Measurements from ENCODE around the gene ACTG1. TPM values are rescaled to one million over a fixed set of nuclear protein-coding genes. Genes with fewer than 3 reads are reported as not detected.

Gene ACTG1
- total RNA-seq, 1 donor from 2014 or later: 3,857 TPM

DNA sequence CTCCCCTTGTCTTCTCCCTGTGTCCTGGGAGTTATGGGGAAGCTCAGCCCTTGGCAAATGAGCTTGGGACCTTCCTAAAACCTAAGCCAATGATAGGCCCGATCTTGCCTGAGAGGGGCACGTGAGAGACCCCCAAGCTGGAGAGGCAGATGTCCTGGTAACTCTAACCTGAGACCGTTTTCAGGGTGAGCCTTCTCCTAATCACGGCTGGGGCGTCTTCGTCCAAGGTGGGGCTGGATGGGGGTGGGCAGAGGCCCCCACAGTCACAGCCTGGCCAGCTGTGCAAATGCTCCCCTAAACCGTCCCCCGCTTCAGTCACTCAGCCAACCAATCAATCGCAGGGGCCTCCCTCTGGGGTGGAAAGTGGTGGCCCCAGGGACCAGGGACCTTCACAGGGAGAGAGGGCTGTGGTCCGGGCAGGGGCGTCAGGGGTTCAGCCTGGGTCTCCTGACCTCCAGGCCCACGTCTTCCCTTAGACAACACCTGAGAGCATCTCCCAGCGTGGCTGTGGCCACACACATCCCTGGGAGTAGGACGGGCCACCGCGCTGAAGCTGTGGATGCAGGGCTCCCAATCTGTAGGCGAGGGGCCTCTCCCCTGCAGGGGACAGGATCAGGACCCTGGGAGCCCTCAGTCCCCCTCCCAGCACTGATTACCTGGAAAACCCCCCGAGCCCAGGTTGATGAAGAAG lies 30.6 kb downstream of the ACTG1 start:
- DNase-seq (ENCODE audit: low spot score): no peak

DNA sequence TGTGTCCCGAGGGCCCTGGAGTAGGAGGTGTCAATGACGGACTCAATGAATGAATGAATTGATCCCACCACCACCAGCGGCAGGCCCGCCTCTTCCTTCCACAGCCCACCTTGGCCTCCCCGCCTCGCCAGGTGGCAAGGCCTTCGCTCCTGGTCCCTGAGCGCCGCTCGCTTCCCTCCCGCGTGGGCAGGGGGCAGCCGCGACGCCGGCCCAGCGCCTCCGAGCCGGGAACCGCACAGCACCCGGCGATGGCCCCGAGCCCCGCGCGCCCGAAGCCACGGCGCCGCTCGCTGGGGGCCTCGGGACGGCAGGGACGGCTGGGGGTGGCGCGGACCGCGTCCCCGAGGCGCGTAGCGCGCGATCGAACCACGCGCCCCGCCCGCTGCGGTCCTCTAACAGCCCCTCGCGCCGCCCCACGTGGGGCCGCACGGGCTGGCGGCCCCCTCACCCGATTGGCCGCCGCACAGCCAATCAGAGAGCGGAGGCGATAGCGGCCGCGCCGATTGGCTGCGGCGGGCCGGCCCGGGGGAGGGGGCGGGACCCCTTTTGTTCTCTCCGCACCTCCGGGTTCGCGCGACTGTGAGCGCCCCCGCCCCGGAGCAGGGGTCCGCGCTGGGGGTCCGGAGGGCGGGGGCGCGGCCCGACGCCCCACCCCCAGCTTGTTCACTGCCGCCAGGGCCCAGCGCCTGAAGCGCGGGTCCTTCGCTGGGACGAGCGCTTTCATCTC lies 31.4 kb downstream of the ACTG1 start:
- no peak for DNase-seq (ENCODE audit: low spot score)

DNA sequence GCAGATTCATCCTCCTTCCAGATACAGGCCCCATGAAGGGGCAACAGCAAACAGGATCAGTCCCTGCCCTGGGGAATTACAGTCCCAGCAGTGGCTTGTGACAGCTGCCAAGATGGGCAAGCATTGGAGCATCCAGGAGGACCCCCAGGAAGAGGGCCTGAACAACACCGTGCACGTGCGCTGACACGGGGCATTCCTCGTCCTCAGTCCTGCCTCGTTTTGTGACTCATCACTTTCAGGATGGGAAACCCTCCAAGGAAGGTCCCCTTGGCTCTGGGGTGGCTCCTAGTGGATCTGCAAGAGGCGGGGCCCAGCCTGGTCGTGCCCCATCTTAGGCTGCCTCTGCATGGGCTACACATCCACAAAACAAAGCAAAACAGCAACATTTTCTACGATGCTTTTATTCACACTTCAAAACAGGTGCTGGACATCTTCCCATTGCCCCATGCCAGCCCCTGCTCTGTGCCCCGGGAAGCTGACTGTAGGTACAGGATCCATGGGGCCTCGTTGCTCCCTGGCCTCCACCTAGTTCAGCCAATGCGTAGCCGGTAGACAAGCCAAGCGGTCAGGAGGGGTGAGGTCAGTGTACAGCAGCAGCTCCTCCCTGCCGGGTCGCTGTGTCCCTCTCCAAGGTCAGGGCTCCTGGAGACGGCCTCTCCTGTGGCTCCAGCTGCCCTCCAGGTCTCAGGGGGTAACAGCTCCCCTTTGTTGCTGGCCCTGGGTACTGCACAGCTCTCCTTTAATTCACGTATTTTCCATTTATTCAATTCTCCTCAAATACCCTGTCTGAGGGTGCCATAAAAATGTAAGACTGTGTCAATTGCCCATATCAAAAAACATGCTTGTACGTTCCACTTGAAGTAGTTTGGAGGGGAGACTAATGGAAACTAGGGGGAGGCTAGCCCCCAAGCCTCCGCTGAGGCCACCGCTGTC lies 32.2 kb downstream of the ACTG1 start:
- no peak for DNase-seq (ENCODE audit: low spot score)

DNA sequence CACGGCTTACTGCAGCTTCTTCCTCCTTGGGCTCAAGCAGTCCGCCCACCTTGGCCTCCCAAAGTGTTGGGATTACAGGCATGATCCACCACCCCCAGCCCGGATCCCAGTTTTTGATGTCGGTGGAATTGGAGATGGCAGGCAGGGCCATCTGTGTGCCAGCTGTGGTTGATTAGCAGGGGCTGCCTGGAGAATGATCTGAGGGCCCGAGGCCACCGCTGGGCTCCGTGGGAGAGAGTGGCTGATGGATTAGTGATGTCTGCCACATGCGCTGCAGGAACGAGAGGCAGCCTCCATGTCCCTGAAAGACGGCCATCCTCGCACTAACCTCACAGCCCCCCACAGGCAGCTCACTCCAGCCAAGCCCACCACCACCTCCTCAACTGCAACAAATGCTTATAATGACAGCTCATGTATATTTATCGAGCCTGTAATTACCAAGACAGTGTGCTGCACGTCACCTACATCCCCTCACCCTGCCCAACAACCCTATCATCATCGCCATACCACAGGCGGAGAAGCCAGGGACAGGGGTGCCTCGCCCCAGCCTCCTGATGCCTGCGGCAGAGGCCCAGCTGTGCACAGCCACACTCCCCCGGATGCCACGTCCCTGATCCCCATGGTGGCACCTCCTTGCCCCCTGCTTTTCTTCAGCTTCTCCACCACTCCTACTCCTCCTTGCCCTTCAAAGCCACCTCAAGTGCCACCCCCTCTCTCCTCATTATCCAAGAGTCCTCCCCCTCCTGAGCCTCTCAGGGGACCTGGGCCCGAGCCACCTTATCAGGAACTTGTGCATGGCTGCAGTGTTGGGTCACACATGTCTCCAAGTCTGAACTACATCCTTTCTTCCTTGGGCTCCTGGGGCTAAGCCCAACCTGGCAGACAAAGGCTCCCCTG lies 33.2 kb downstream of the ACTG1 start:
- no peak for DNase-seq (ENCODE audit: low spot score)

DNA sequence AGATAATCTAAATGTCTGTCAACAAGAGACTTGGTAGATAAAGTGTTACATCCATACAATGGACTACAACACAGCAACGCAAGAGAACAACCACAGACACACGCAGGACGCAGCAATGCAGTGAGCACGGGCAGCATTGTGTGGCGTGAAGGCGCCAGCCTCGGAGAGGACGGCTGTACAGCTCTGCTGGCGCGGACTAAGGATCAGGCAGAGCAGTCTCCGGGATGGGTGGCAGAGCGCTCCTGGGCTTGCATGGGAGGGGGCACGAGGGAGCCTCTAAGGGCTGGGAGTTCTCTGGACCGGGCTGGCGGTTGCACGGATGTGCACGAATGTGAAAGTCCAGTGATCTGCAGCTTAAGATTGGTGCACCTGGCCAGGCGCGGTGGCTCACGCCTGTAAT lies 34.5 kb downstream of the ACTG1 start:
- no peak for DNase-seq (ENCODE audit: low spot score)

DNA sequence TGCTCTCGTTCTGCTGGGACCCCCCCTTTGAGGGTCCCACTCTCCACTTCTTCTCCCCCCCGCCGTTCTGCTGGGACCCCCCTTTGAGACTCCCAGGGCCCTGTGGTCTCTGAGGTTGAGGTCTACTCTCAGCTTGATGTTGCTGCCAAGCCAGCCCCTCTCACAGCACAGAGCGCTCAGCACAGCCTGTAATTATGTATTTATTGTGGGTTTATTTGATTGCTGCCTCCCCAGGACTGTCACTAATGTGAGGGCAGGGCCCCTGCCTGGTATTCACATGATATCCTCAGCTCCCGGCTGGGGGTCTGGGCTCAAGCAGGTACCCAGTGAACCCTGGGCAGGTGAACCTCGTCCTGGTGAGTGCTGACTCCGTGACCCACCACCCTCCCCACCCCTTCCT lies 35.4 kb downstream of the ACTG1 start:
- DNase-seq (ENCODE audit: low spot score): no peak

DNA sequence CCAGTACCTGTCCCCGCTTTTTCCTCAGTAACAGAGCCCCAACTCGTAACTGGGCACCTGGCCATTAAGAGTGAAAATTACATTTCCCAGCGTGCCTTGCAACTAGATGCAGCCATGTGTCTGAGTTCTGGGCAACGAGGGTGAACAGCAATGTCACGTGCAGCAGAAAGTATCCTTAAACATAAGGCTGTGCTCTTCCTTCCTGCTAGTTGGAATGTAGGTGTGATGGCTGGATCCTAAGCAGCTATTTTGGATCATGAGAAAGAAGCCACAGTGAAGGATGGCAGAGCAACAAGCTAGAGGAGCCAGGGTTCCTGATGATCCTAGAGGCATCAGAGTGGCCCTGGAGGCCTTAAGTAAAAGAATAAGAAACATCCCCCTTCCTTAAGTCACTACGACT lies 36.0 kb downstream of the ACTG1 start:
- no peak for DNase-seq (ENCODE audit: low spot score)

DNA sequence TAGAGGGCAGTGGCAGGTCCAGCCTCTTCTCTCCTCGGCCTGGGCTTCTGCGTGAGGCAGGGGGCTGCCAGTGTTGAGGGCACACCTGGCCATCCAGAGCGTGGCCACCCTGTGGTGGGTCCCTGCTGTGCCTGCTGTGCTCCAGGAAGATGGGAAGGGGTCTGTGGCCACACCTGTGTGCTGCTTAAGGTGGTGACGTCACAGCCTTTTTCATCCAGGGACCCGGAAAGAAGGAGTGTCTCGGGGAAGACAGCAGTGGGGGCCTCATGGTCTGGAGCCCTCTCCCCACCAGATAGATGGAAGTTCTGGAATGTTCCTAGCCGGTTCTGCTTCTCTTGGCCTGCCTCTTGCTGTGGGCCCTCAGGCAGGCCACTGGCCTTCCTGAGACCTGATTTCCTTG lies 36.5 kb downstream of the ACTG1 start:
- no peak for DNase-seq (ENCODE audit: low spot score)

DNA sequence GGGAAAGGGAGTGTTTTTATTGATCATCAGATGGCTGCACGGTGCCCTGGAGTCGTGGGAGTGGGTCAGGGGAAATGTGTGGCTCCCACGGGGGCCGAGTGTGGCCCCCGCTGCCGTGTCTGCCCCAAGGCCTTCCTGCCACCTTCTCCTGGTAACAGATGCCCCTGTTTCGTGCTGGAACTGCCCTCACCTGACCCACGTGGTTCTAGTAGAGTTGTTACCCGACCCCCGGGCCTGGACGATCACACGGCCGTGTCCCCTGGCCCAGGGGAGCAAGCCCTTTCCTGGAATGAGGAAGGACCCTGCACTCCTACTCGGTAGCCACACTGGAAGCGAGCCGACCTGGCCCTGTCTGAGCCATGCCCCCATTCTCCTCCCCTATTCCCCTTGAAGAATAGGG lies 37.6 kb downstream of the ACTG1 start:
- DNase-seq (ENCODE audit: low spot score): no peak

DNA sequence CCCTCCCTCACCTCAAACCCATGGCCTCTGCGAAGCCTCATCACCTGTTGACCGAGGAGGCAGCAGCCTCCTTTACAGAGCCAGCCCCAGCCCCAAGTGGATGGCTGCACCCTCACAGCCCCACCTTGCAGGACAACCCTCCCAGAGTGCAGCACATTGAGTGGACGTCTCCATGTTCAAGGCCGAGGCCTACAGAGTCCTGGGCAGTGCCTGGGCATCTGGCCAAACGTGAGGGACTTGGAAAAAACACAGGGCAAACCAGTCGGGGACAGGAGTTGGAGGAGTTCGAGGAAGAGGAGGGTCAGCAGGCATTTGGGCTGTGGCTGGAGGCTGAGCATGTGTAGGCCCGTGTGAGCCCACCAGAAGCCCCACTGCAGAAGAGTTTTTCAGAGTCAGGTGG lies 39.6 kb downstream of the ACTG1 start:
- DNase-seq (ENCODE audit: low spot score): no peak

DNA sequence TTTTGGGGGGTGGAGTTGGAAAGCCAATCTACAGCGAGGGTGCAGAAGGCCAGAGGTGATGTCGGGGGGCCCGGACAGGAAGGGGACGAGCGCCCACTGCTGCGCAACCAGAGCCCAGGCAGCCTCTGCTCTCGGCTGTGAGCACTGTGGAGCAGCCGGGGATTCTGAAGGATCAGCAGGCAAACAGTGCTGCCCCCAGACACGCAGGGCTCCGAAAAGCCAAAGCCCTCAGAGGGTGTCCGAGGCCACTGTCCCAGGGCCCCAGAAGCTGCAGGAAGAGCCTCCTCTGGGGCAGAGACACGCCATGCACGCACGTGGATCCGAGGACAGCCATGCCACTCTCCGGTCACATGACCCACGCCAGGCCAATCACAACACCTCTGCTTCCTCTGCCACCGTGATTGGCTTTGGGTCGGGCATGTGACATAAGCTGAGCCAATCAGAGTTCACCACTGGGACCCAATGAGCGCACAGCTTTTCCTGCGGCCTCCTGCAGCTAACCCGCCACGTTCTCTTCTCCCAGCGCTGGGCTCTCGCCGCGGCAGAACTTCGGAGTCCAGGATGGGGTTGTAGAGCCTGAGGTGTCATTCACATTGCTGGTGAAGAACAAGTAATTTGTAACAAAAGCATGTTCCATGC lies 40.7 kb downstream of the ACTG1 start:
- DNase-seq (ENCODE audit: low spot score): peak; percentile 88

DNA sequence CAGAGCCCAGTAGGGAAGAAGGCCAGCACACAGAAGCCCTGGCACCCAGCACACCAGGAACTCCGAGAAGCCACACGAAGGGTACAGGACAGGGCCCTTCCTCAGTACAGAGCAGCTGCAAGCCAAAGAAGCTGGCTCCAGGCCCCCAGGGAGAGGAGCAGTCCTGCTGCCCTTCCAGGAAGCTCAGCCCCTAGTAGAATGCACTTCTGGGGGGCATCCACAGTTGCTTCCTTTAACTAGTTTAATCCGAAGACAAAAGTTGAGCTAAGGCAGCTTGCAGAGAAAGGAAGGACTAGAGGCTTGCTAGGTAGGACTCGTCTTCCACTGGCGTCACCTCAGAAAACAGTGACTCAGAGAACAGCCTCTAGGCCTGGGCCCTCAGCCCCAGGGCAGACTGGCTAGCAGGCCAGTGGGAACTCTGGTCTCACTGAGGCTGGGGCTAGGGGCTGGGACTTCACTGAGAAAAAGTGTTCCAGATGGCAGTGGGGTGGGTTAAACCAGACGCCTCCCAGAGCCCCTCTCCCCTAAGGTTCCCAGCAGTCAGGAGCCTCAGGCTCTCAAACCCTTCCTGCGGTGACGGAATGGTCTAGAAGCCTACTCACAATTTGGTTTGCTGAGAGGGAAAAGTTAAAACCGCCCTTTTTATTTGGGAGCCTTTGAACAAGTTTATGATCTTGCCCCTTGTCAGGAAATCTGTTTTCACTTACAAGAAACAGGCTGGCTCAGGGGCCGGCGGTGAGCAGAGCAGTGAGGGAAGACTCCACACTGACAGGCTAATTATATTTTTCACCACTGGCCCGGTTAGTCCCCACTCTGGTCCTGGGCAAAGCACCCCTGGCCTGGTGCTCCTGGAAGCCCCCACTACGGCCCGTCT lies 41.4 kb downstream of the ACTG1 start:
- no peak for DNase-seq (ENCODE audit: low spot score)

DNA sequence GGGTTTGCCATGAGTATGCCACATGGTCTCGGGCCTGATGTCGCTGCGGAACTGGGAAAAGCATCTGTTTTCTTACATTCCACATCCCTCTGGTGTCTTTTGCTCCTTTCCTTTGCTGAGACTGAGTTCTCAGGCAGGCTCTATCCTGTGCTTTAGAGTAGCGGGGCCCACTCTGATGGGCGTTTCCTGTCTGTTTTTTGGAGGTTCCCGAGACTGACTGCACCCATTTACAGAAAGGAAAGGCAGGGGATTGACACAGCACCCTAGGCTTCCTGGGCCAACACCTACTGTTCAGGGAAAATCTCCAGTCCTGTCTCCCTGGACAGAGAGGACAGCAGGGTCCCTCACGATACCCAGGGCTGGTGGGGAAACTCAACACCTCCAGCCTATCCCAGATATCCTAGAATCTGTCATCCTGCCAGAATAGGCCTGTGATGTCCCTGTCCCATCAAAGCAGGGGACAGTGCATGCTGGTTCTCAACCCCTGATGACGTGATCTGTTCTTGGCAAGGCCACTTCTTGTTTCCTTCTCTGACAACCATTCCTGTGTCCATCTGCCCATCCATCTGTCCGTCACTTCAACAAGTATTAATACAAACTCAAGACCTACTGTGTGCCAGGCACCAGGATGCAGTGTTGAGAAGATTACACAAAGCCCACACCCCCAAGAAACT lies 42.2 kb downstream of the ACTG1 start:
- no peak for DNase-seq (ENCODE audit: low spot score)

DNA sequence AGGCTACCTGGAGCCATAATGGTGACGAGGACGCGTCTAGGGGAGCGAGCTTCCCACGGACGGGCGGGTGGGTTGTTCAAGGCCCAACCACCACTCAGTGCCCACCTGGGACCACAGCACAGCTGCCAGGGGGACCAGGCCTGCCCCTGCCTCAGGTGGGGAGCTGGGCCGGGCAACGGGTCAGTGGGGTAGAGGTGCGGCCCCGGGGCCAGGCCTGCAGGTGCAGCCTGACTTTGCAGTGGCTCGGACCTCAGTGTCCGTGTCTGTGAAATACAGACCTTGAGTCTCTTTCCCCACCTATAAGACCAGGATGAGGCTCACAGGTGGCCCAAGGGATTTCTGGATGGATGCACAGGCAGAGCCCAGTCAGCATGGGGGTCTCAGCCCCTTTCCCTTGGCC lies 43.3 kb downstream of the ACTG1 start:
- no peak for DNase-seq (ENCODE audit: low spot score)

DNA sequence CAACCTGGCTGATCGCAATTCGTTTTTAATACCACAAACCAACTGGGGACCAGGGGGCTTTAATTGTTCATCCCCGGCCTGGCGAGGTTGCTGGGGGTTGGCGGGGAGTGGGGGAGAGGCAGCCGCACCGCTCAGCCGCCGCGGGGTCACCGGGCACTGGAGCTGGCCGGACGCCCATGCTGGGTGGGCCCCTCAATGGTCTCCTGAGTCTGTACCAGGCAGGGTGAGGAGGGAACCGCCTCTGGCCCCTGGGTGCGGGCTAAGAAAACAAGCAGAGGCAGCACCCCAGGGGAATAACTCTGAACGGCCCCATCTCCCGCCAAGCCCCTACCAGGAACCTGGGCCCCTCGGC lies 43.9 kb downstream of the ACTG1 start:
- no peak for DNase-seq (ENCODE audit: low spot score)

DNA sequence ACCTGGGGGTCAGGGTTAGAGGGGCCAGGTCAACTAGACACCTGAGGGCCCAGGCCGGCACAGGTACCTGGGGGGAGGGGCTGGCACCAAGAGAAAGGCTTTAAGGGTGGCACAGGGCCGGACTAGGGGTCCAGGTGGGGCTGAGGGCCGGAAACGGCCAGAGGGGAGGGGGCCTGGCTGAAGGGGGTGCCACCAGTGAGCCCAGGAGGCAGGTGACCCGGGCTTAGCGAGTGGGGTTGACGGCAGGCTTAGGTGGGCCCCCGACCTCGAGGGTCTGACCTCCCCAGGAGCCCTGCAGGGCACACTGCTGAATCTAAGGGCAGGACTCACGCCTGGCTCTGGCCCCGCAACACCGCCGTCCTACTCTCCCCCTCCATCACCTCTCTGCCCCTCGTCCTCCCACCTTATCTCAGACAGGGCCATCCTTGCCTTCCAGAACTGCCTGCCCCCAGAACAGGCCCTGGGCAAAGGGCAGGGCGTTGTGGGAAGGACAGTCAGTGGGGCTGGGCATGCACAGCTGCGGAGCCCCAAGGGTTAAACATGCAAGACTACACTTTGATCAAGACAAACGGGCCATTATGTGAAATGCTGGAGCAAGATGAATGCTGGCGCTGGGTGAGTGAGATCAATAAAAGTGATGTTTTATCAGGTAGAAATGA lies 44.4 kb downstream of the ACTG1 start:
- no peak for DNase-seq (ENCODE audit: low spot score)

DNA sequence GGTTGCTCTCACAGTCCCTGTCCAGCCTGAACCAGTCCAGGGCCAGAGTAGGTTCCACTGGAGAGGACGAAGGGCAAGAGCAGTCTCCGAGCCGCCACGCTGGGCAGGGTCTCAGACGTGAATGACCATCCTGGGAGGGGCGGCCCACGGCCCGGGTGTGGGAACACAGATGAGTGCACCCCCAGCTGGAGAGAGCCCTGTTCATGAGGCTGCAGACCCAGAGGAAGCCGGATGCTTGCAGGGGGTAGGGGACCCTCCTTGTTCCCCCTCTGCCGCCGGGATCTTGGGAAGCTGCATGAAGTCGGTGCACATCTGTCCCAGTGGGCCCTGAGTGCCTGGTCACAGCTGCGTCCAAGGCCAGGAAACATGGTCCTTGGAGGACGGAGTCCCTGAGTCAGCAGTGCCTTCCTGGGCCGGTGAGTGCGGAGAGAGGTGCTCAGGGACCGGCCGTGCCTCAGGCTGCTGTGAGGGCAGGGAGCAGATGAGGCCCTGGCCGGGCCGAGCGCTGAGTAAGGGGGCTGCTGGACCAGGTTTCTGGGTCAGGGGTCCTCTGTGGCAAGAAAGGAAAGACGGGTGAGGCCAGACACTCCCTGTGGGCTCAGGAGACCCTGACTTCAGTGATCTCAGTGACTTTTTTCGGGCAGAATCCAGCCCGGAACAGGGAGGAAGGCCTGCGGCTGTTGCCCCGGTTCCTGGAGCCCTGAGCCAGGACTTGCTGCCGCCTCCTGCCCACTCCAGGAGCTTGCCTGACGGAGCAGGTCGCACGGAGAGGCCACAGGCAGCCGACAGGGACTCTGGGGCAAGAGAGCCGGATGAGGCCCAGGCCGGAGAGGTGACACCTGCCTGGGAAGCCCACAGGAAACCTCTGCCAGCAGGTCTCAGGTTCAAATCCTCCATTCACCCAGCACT lies 45.8 kb downstream of the ACTG1 start:
- DNase-seq (ENCODE audit: low spot score): no peak

DNA sequence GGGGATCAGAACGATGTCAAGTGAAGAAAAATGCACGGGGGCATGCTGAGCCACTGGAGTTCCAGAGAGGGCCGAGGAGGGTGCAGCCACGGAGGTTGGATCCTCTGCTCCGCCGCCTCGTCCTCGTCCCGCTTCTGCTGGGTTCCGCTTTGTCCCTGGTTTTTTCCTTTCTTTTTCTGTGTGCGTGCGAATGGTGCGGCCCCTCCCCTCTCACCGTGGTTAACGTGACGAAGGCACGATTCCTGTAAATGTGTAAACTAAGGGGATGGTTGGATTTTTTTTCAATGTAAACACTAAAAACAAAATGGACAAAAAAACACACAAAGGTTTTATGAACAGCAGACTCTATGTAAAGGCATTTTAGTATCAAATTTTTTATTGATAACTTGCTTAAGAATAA lies 46.7 kb downstream of the ACTG1 start:
- no peak for DNase-seq (ENCODE audit: low spot score)

Measured in ureter (tissue), 1 donor.